HG03558 (cell line): ENCODE measurements around the gene UTP25.

Experiments
- ATAC-seq: cut with Tn5 transposase; IDR thresholded peaks from one replicate; pipeline ENCODE4 v1.9.1; 2021; ENCODE audit warnings: moderate number of reproducible peaks; ENCODE audit not compliant: unreplicated experiment; ENCODE audit errors: extremely low read depth

The UTP25 gene

GRCh38 chr1:209838537-209838936 lies 10.8 kb downstream of the UTP25 start:
- no peak for ATAC-seq

DNA sequence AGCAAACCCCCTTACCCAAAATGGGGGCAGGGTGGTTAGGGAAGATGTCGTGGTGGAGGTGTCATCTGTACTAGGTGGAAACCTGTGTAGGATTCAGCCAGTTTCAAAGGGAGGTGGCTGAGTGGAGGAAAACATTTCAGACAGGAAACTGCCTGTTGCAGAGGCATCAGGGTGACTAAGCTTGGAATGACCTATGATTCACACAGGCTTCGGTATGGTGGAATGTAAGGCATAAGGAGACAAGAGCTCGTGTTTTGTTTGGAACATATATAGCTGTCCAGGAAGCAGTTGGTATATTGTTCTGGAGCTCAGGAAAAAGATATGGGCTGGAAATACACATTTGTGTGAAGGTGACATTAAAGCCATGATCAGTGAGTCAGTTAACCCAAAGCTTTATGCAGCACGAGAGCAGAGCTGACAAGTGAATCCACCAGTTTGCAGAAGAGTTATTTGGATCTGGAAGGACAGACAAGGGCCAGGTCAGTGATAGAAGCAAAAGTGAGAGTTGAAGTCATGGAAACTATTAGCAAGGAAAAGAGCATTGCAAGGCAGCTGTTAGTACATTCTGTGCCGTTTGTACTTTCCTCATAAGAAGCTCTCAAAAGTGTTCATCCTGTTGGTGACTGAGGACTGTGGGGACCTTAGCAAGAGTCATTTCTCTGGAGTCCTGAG lies 12.2 kb downstream of the UTP25 start:
- ATAC-seq, result no peak

- no peak for ATAC-seq
Measured at GRCh38 chr1:209840611-209841010, 12.8 kb downstream of the UTP25 start.

- ATAC-seq, result no peak
Measured at GRCh38 chr1:209844695-209845407, 17.1 kb downstream of the UTP25 start.

DNA sequence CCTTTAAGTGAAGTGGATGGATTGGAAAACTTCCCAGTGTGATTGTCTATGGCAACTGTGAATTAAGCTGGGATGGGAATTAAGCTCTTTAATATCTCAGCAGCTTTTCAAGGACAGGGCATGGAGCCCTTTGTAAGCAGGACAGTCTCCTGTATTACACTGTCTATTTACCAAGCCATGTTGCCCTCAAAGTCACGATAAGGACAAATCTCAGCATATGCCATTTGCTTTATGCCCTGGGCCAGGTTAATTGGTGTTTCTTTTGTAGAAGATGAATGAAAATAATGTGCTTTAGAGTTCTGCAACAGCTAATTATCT lies 17.6 kb downstream of the UTP25 start:
- no peak for ATAC-seq

DNA sequence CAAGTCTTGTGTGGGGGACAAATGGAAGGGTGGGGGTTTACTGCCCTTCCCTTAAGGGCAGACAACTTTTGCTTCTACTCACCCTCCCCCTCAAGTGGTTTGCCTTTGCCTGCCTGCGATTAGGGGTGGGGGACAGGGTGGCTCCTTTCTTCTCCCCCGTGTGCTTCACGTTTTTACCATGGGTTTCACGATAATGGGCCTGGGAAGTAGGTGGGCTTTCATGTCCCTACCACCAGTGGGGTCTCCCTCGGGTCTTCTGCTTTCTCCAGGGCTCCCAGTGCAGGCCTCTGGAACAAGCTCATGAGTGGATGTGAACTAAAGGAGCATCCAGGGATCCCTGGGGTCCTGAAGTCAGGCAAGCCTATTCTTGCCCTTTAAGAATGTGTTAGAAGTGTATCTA lies 21.6 kb downstream of the UTP25 start:
- ATAC-seq, result no peak

- no peak for ATAC-seq
Measured at GRCh38 chr1:209850342-209850979, 22.7 kb downstream of the UTP25 start.

DNA sequence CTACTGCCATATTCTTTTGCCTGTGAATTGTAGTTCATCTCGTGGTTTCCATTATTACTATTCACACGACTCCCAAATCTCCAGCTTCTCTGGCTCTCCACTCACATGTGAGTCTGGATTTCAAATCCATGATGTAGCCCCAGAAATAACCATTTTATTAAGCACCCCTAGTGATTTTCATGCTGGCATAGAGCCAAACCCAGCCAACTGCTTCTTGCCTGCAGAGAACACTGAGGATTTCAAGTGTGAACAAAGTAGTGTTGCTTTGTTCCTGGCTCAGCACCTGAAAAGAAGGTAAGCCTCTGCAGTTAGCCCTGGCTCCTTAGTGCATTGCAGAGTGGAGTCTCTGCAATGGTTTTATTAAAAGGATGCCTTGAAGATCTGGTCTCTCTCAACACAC lies 25.9 kb downstream of the UTP25 start:
- no peak for ATAC-seq

DNA sequence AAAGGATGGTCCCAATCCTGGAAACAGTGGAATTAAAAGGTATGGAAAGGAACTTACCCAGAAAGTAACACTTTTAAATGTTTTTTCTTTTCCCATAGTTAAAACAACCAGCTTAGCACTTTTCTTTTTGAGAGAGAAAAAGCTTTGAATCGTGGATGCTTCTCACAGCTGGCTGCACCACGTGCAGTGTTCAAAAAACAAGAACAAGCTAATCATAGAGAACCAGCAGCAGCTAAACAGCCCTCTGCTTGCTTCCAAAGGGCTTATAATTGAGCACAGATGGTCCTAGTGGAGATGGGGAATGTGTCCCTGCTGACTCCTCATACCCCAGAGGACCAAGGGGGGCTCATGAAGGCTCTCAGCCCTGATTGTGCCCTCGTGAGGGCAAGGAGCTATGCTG lies 26.4 kb downstream of the UTP25 start:
- no peak for ATAC-seq

GRCh38 chr1:209855006-209855405 lies 27.2 kb downstream of the UTP25 start:
- no peak for ATAC-seq

- ATAC-seq, result no peak
Measured at GRCh38 chr1:209855623-209856022, 27.9 kb downstream of the UTP25 start.

- ATAC-seq, result no peak
Measured at GRCh38 chr1:209858561-209859103, 30.9 kb downstream of the UTP25 start.

DNA sequence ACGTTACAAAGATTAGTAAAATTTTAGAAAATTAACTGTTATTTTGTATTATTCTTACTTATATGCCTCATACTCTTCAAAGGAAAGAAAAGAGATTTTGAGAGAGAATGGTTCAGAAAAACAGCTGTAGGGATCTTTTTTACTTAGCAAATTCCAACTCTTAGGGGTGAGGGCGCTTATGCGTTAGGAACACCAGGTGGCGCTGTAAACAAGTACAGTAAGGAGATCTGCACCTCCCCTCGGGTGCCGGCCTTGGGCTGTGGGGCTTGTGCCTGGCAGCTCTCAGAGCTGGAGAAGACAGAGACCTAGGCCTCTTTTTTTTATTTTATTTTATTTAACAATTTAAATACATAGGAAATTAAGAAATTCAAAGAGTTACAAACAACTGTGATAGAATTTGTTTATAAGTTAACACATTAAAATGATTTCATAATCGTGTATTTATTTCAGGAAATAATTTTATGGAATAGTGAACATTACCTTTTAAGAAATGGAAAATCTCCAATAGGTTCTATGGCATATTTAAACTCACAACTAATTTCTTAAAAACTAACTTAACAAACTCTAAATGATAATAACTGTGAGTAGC lies 32.6 kb downstream of the UTP25 start:
- peak; percentile 62 for ATAC-seq

- ATAC-seq, result no peak
Measured at GRCh38 chr1:209861242-209861641, 33.5 kb downstream of the UTP25 start.

DNA sequence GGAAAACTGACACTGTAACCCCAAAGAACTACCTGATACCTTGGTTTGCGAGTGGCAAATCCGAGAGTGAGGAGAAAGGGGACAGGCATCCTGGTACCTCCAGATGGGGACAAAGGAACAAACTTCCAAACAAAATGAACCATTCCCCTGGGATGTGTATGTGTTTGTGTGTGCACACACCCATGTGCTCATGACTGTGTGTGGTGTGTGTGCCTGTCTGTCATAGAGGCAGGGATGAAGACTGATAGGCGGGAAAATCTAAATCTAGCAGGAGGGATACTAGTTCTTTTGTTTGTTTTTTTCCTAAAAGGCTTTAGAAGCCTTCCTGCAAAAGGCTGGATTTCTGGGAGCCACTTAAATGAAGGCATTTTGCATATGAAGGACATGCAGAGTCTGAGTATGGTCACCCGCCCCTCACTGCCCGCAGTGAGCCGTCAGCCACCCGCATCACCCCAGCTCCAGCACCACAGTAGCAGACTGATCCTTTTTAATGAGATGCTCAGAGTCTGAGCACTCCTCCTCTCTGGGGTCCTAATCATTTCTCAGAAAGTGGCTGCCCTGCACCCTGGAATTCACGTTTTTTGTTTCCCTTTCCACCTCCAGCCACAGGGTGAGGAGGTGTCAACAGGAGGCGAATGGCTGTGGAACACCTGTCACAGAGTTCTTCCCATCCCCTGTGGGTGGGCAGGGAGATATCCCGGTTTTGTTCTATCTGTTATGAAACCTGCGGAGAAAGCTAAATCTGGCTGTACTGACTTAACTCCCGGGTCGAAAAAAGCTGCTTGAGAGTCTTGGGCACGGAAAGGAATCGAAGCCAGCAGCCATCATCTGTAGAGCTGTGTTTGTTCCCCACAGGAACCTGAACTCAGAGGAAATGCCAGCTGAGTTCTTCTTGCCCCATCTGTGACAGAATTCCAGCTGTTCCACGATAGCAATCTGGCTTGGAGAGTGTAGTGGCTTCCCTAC lies 34.9 kb downstream of the UTP25 start:
- no peak for ATAC-seq

DNA sequence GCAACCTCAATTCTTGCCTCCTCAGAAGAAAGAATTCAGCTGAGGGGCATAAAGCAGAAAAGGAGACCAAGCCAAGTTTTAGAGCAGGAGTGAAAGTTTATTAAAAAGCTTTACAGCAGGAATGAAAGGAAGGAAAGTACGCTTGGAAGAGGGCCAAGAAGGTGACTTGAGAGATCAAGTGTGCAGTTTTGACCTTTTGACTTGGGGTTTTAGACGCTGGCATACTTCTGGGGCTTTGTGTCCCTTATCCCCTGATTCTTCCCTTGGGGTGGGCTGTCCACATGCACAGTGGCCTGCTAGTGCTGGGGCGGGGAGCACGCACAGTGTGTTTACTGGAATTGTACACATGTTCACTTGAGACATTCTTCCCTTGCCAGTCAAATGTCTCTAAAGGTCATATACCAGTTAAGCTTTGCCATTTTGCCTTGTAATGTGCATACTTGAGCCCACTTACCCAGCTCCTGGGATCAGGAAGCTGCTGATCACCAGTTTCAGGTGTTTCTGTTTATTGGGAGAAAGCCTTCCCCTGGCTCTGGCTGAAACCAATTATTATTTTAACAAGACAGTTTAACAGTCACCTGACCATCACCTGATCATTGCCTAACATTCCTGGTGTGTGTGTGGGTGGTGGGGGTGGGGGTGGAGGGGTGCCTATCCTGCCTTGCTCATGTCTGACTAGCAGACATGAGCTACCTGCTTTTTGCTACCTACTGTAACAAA lies 36.2 kb downstream of the UTP25 start:
- no peak for ATAC-seq

DNA sequence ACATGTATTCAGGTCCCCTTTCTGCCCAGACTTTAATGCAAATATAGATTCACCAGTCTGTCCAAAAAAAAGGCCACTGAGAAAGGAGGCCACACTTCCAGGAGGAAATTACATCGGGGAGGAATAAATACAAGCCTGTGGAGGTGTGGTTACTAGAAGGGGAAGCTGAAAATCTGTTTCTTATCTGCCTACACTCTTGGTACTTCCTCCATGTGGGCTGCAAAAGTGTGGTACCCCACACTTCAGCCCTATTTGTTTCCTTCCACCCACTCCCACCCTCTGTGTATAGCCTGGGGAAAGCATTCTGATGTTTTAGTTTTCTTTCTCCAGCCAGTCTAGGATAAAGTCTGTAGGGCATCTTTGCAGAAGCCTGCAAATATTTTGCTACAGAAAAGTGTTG lies 38.4 kb downstream of the UTP25 start:
- no peak for ATAC-seq

DNA sequence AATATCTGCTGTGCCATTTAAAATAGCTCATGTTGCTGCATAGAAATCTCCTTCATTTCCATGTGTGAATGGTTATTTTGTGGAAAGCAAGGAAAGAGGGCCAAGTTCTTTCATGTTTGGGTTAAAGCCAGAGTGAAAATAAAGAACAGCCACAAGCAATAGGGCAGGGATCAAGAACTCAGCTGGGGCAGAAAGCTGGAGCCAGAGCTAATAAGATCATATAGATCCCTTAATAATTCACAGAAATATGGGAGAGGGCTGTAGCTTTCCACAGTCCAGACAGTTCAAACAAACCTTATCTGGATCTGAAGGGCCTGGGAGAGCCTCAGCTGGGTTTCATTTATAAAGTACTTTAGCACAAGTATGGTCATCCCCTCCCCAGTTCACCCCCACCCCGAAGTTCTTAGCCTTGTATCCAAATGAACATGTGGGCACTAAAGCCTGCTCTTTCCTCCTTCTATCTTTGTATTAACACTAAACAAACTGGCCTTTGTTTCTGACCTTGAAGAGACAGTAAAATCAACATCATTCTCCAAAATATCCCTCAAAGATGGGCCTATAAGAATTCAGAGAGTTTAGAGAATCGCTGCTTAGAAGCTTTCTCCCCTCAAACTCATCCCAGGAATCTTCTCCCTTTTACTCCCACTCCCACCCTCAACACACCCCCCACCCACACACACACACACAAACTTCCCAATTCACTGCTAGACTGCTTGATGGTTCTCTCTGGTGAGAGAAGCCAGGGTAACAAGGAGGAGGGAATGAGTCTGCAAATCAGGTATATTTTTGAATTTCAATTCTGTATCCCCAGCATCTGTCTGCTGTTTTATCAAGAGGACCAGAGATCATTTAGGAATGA lies 41.7 kb downstream of the UTP25 start:
- no peak for ATAC-seq
